ENCODE measurements around the gene RBFOX2.

RBFOX2 gene

GRCh38 chr22:35910926-35911325, 117.7 kb downstream of the RBFOX2 start:
- no peak for TF ChIP-seq CREB1 (IDR thresholded peaks at IDR 0.05; ENCODE audit: low read depth)
- no peak for TF ChIP-seq RAD21 (IDR thresholded peaks at IDR 0.05; ENCODE audit: low read depth)
- no peak for TF ChIP-seq YY1 (IDR thresholded peaks at IDR 0.05; ENCODE audit: low read depth)
- TF ChIP-seq NFIC (IDR thresholded peaks at IDR 0.05), result no peak
- TF ChIP-seq USF1 (IDR thresholded peaks at IDR 0.05), result no peak
- TF ChIP-seq EGR1 (IDR thresholded peaks at IDR 0.05), result no peak

- TF ChIP-seq CEBPB (IDR thresholded peaks at IDR 0.05) (no peak), EGR1 (IDR thresholded peaks at IDR 0.05) (no peak), CREB1 (IDR thresholded peaks at IDR 0.05; ENCODE audit: low read depth) (no peak), REST (IDR thresholded peaks at IDR 0.05; ENCODE audit: low read depth) (no peak), TAF1 (IDR thresholded peaks at IDR 0.05; ENCODE audit: low read depth) (no peak), EP300 (IDR thresholded peaks at IDR 0.05; ENCODE audit: borderline replicate concordance) (no peak), FOXM1 (IDR thresholded peaks at IDR 0.05; ENCODE audit: borderline replicate concordance, low read depth) (no peak), RAD21 (IDR thresholded peaks at IDR 0.05; ENCODE audit: low read depth) (no peak), ZBTB7A (IDR thresholded peaks at IDR 0.05; ENCODE audit: low read depth) (no peak), MAX (IDR thresholded peaks at IDR 0.05) (no peak), TEAD4 (IDR thresholded peaks at IDR 0.05) (no peak)
These were observed 118.4 kb downstream of the RBFOX2 start for GRCh38 chr22:35910003-35910769.

GRCh38 chr22:35905894-35906293, 122.7 kb downstream of the RBFOX2 start:
- TF ChIP-seq EP300 (IDR thresholded peaks at IDR 0.05; ENCODE audit: borderline replicate concordance), result no peak
- TF ChIP-seq RAD21 (IDR thresholded peaks at IDR 0.05; ENCODE audit: low read depth), result no peak
- no peak for TF ChIP-seq YY1 (IDR thresholded peaks at IDR 0.05; ENCODE audit: low read depth)
- no peak for TF ChIP-seq CREB1 (IDR thresholded peaks at IDR 0.05; ENCODE audit: low read depth)
- no peak for TF ChIP-seq FOXM1 (IDR thresholded peaks at IDR 0.05; ENCODE audit: borderline replicate concordance, low read depth)
- TF ChIP-seq CEBPB (IDR thresholded peaks at IDR 0.05), result no peak
- TF ChIP-seq ZBTB7A (IDR thresholded peaks at IDR 0.05; ENCODE audit: low read depth), result no peak

- no peak for TF ChIP-seq USF1 (IDR thresholded peaks at IDR 0.05)
These were observed 123.9 kb downstream of the RBFOX2 start for GRCh38 chr22:35904752-35905151.

GRCh38 chr22:35904336-35904692, 124.3 kb downstream of the RBFOX2 start:
- TF ChIP-seq FOXM1 (IDR thresholded peaks at IDR 0.05; ENCODE audit: borderline replicate concordance, low read depth), result no peak
- TF ChIP-seq EGR1 (IDR thresholded peaks at IDR 0.05), result no peak
- no peak for TF ChIP-seq ZBTB7A (IDR thresholded peaks at IDR 0.05; ENCODE audit: low read depth)
- no peak for TF ChIP-seq CREB1 (IDR thresholded peaks at IDR 0.05; ENCODE audit: low read depth)
- no peak for TF ChIP-seq RAD21 (IDR thresholded peaks at IDR 0.05; ENCODE audit: low read depth)
- no peak for TF ChIP-seq TAF1 (IDR thresholded peaks at IDR 0.05; ENCODE audit: low read depth)
- TF ChIP-seq TEAD4 (IDR thresholded peaks at IDR 0.05), result no peak
- TF ChIP-seq EP300 (IDR thresholded peaks at IDR 0.05; ENCODE audit: borderline replicate concordance), result no peak
- TF ChIP-seq YY1 (IDR thresholded peaks at IDR 0.05; ENCODE audit: low read depth), result no peak
- TF ChIP-seq NFIC (IDR thresholded peaks at IDR 0.05), result no peak
- no peak for TF ChIP-seq REST (IDR thresholded peaks at IDR 0.05; ENCODE audit: low read depth)
- no peak for TF ChIP-seq TCF12 (IDR thresholded peaks at IDR 0.05; ENCODE audit: low read depth)
- TF ChIP-seq USF1 (IDR thresholded peaks at IDR 0.05), result no peak

- no peak for TF ChIP-seq FOXM1 (IDR thresholded peaks at IDR 0.05; ENCODE audit: borderline replicate concordance, low read depth)
- TF ChIP-seq MAX (IDR thresholded peaks at IDR 0.05), result no peak
- TF ChIP-seq CREB1 (IDR thresholded peaks at IDR 0.05; ENCODE audit: low read depth), result no peak
- no peak for TF ChIP-seq RAD21 (IDR thresholded peaks at IDR 0.05; ENCODE audit: low read depth)
- no peak for TF ChIP-seq ZBTB7A (IDR thresholded peaks at IDR 0.05; ENCODE audit: low read depth)
- TF ChIP-seq EGR1 (IDR thresholded peaks at IDR 0.05), result no peak
- no peak for TF ChIP-seq TEAD4 (IDR thresholded peaks at IDR 0.05)
- no peak for TF ChIP-seq REST (IDR thresholded peaks at IDR 0.05; ENCODE audit: low read depth)
- no peak for TF ChIP-seq CEBPB (IDR thresholded peaks at IDR 0.05)
- no peak for TF ChIP-seq NFIC (IDR thresholded peaks at IDR 0.05)
- no peak for TF ChIP-seq TCF12 (IDR thresholded peaks at IDR 0.05; ENCODE audit: low read depth)
These were observed 124.9 kb downstream of the RBFOX2 start for GRCh38 chr22:35903571-35904335.

All from Ishikawa (cell line).